HepG2 (cell line): ENCODE measurements around the gene JCAD. TPM values are rescaled to one million over a fixed set of nuclear protein-coding genes. Genes with fewer than 3 reads are reported as not detected.

ENCODE experiments used
- ATAC-seq: fragments of 200-7000 bp; cut with Tn5 transposase; 3 replicates; pipeline ENCODE4 v1.9.1; 2020; ENCODE audit warnings: mild to moderate bottlenecking, moderate library complexity
- BruUV-seq: library from RNA; stranded (reverse); fragments of 400-500 nt; replicated peaks from 2 replicates; lab custom pipeline; 2021; lab: Mats Ljungman, UMichigan
- CTCF ChIA-PET: fragments of 300-600 bp; formaldehyde crosslinking; extraction: SDS; loops from one replicate; lab custom pipeline; 2021; ENCODE audit warnings: low total read pairs, inconsistent platforms, low intra/inter-chr PET ratio; lab: Yijun Ruan, JAX
- POLR2A ChIA-PET: fragments of 350-600 bp; sonication (Branson Sonifier 250); formaldehyde crosslinking; loops from one replicate; lab custom pipeline; 2020; ENCODE audit warnings: antibody characterized with exemption, inconsistent platforms; lab: Yijun Ruan, JAX
- DNase-seq: peaks from one replicate; pipeline ENCODE4 v3.0.0-alpha.2; 2015; ENCODE audit warnings: low spot score
- FAIRE-seq: peaks from 3 replicates; lab custom pipeline; 2011; peaks lifted over from hg19 to GRCh38; lab: Jason Lieb, UNC
- H2AFZ ChIP-seq: one replicate; pipeline ENCODE4 v1.6.1; 2011; ENCODE audit warnings: low read length, inconsistent platforms
- H3K27ac ChIP-seq: fragments of 300-600 bp; 3 replicates; pipeline ENCODE4 v1.8.0; 2011; ENCODE audit warnings: mixed run types, mild to moderate bottlenecking, mixed read lengths, low read length, inconsistent platforms; ENCODE audit not compliant: insufficient read depth; ENCODE audit errors: extremely low read length
- H3K27me3 ChIP-seq, 2 experiments: fragments of 200-600 bp in 1 of 2; 2 replicates in 1 of 2; 3 replicates in 1 of 2; pipeline versions ENCODE4 v1.6.0 to v1.8.0; 2011; ENCODE audit warnings: low read length in 2 of 2, mild to moderate bottlenecking in 2 of 2, moderate library complexity in 2 of 2, inconsistent platforms in 1 of 2; ENCODE audit not compliant: insufficient read depth in 2 of 2, control insufficient read depth in 1 of 2
- H3K36me3 ChIP-seq, 2 experiments: fragments of 200-600 bp in 1 of 2; replicated peaks in 1 of 2; 2 replicates in 1 of 2; 3 replicates in 1 of 2; pipeline versions ENCODE4 v1.5.1 to v1.8.0; 2011; ENCODE audit warnings: low read length in 2 of 2, inconsistent platforms in 1 of 2; ENCODE audit not compliant: insufficient read depth in 2 of 2, control insufficient read depth in 1 of 2
- H3K4me1 ChIP-seq: 2 replicates; pipeline ENCODE4 v1.5.1; 2012; ENCODE audit warnings: low read length, inconsistent platforms; ENCODE audit not compliant: insufficient read depth
- H3K4me2 ChIP-seq: 2 replicates; pipeline ENCODE4 v1.6.0; 2011; ENCODE audit warnings: low read depth, low read length, inconsistent platforms
- H3K4me3 ChIP-seq, 3 experiments: fragments of 200-600 bp in 1 of 3; sonication (generic), shearing (Covaris generic) in 1 of 3; replicated peaks in 1 of 3; 2 replicates each; pipeline ENCODE4 v1.5.1; 2011 to 2016; ENCODE audit warnings: low read length in 3 of 3, inconsistent platforms in 2 of 3, low read depth in 2 of 3, mild to moderate bottlenecking in 2 of 3, control low read depth in 1 of 3, mixed read lengths in 1 of 3; ENCODE audit not compliant: insufficient read depth in 1 of 3
- H3K79me2 ChIP-seq: one replicate; pipeline ENCODE4 v1.6.1; 2011; ENCODE audit warnings: low read length, inconsistent platforms; ENCODE audit not compliant: insufficient read depth
- H3K9ac ChIP-seq: 2 replicates; pipeline ENCODE4 v1.6.0; 2011; ENCODE audit warnings: mild to moderate bottlenecking, low read depth, low read length, inconsistent platforms; ENCODE audit not compliant: insufficient read depth
- H3K9me3 ChIP-seq: 2 replicates; pipeline ENCODE4 v1.5.1; 2012; ENCODE audit warnings: mild to moderate bottlenecking, low read length
- H4K20me1 ChIP-seq: 2 replicates; pipeline ENCODE4 v1.6.0; 2011; ENCODE audit warnings: inconsistent platforms, mild to moderate bottlenecking, low read length, moderate library complexity; ENCODE audit not compliant: insufficient read depth
- ADNP ChIP-seq: sonication (generic); formaldehyde crosslinking; IDR thresholded peaks from 2 replicates; pipeline ENCODE4 v1.4.0; 2020; ENCODE audit warnings: missing genetic modification reagents
- DPF2 ChIP-seq: sonication (generic); formaldehyde crosslinking; IDR thresholded peaks from 2 replicates; pipeline ENCODE4 v1.4.0; 2020; ENCODE audit warnings: mild to moderate bottlenecking, low read depth, missing genetic modification reagents, borderline replicate concordance
- HNRNPH1 ChIP-seq: fragments of 200-400 bp; formaldehyde crosslinking; optimal IDR thresholded peaks from 2 replicates; pipeline ENCODE3; 2017; ENCODE audit warnings: mild to moderate bottlenecking, low read depth, low read length
- TBX2 ChIP-seq: sonication (generic); formaldehyde crosslinking; IDR thresholded peaks from 2 replicates; pipeline ENCODE4 v1.5.0; 2020; ENCODE audit warnings: missing genetic modification reagents, mild to moderate bottlenecking, borderline replicate concordance
- TMF1 ChIP-seq: sonication (generic); formaldehyde crosslinking; IDR thresholded peaks from 2 replicates; pipeline ENCODE4 v1.8.1; 2022; ENCODE audit warnings: low read depth, missing genetic modification reagents
- ZNF629 ChIP-seq: sonication (generic); formaldehyde crosslinking; conservative IDR thresholded peaks from 2 replicates; pipeline ENCODE4 v1.5.0; 2020; ENCODE audit warnings: missing genetic modification reagents
- ZNF7 ChIP-seq: IDR thresholded peaks from 2 replicates; pipeline ENCODE4 v1.6.1; 2016; ENCODE audit warnings: missing biosample characterization, missing genetic modification reagents
- WGBS: methylation state at CpG from one replicate; pipeline ENCODE4 v1.1.6; 2017; ENCODE audit warnings: low lambda C conversion rate; 5-methylcytosine and 5-hydroxymethylcytosine counted together
- in situ Hi-C: cut with HindIII; loops from 2 replicates; pipeline ENCODE4 v1.10.0; 2017; ENCODE audit warnings: low pct_unique_long_range_greater_than_20kb; ENCODE audit not compliant: extremely low pct_ligation_motif_present
- intact Hi-C: fragments of 100-400 bp; cut with micrococcal nuclease; formaldehyde crosslinking; loops from one replicate; pipeline ENCODE4 v1.10.0; 2022; ENCODE audit not compliant: unreplicated experiment
- polyA plus RNA-seq, 8 experiments: library from polyadenylated mRNA; depleted of rRNA in 3 of 8; stranded (reverse) in 7 of 8; unstranded in 1 of 8; fragments of >200 nt; fragmentation: Illumina TruSeq in 4 of 8; extraction: Trizol in 4 of 8; gene quantifications; 2 replicates each; pipeline versions ENCODE4 v1.2.1 to v1.2.3, GENCODE V29; 2011 to 2016; ENCODE audit warnings: low read depth in 4 of 8, missing spikeins in 1 of 8, mixed read lengths in 1 of 8; ENCODE audit not compliant: insufficient read depth in 1 of 8
- total RNA-seq, 5 experiments: library from RNA; depleted of rRNA; stranded (reverse); fragments of >200 nt; fragmentation: Illumina TruSeq; extraction: Trizol; gene quantifications; 2 replicates each; pipeline ENCODE4 v1.2.3, GENCODE V29; 2016; ENCODE audit warnings: low read depth in 1 of 5
- TF ChIP-seq, protein P1 (sequence below): sonication (generic); formaldehyde crosslinking; conservative IDR thresholded peaks from 2 replicates; pipeline ENCODE4 v1.8.0; 2022; ENCODE audit warnings: missing genetic modification reagents

JCAD gene
- total and polyA plus RNA-seq, 2 of the 13 experiments (the other 11 are each of a cell fraction or from before 2014, with no cell fraction given), result 0.04 to 0.08 TPM

GRCh38 chr10:30057894-30058556 is 1.4 kb downstream of the JCAD start:
- FAIRE-seq, result no peak

DNA sequence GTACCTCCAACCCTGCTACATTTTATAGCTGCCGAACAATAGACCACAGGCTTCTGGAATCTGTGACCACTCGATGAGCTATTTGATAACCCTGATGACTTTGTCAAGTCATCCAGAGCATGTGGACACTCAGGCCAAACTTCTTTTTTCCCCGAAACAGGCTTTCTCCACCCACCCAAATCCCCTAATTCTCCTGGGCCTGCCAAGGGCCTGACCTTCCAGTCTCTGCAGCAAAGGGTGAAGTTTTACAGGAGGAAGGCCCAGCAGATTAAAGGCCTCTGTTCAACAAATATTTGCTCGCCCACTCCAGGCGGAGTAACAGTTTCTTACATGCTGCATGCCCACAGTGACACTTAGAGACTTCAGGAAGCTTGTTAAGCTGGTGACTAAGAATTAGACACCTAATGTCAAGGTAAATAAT is 2.0 kb downstream of the JCAD start:
- 2% methylated on average over 5 of the region's 5 CpGs for WGBS
- H3K79me2 ChIP-seq, result no peaks in the 10 kb centered on the region
- in situ Hi-C loops, result no loop called here

More at GRCh38 chr10:30057894-30058556, 1.4 kb downstream of the JCAD start:
- POLR2A ChIA-PET, result no interaction called here
- WGBS, result 31% methylated on average over 12 of the region's 13 CpGs
- Histone ChIP-seq H3K36me3 (no peaks in the 10 kb centered on the region), H3K4me2 (0 out of 2 replicates have a peak overlapping the region, but pooled peaks have one; percentile 73), H4K20me1 (no peaks in the 10 kb centered on the region), H3K79me2 (no peaks in the 10 kb centered on the region), H3K4me3 (peak overlapping the region in 1 of 3 experiments; percentile 67; a peak in 1 of 6 replicates), H2AFZ (no peak overlapping the region), H3K27me3 (peaks cover 0 to 35% of the 10 kb centered on the region in 2 experiments; a peak in 2 of 5 replicates), H3K9ac (no peak overlapping the region), H3K9me3 (no peaks in the 10 kb centered on the region), H3K27ac (no peak overlapping the region), H3K4me1 (peaks cover 25% of the 10 kb centered on the region)
- DNase-seq (no peak), ATAC-seq (no peak; the same call in 2 of the 3 replicates)
- TF ChIP-seq, protein P1, sequence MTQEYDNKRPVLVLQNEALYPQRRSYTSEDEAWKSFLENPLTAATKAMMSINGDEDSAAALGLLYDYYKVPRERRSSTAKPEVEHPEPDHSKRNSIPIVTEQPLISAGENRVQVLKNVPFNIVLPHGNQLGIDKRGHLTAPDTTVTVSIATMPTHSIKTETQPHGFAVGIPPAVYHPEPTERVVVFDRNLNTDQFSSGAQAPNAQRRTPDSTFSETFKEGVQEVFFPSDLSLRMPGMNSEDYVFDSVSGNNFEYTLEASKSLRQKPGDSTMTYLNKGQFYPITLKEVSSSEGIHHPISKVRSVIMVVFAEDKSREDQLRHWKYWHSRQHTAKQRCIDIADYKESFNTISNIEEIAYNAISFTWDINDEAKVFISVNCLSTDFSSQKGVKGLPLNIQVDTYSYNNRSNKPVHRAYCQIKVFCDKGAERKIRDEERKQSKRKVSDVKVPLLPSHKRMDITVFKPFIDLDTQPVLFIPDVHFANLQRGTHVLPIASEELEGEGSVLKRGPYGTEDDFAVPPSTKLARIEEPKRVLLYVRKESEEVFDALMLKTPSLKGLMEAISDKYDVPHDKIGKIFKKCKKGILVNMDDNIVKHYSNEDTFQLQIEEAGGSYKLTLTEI (CRISPR knock-in tag), result no peak
- no peak for TF ChIP-seq TMF1
- no peak for TF ChIP-seq ZNF629 (CRISPR knock-in tag)
- no peak for TF ChIP-seq ADNP
- no peak for TF ChIP-seq DPF2
- no TSS peak for BruUV-seq
- CTCF ChIA-PET, result no interaction called here
- intact Hi-C loops (no loop called here), in situ Hi-C loops (no loop called here)

More for the DNA sequence above, 2.0 kb downstream of the JCAD start:
- H3K9ac ChIP-seq, result no peak overlapping the region
- no peak overlapping the region for H3K4me2 ChIP-seq
- FAIRE-seq, result peak; percentile 34
- H3K9me3 ChIP-seq, result no peaks in the 10 kb centered on the region
- ChIA-PET POLR2A (no interaction called here), CTCF (no interaction called here)
- intact Hi-C loops, result no loop called here
- no peak for DNase-seq
- H3K4me1 ChIP-seq, result peaks cover 25% of the 10 kb centered on the region
- BruUV-seq, result no TSS peak
- no peak overlapping the region for H2AFZ ChIP-seq
- no peak overlapping the region for H3K4me3 ChIP-seq
- H3K27me3 ChIP-seq, result peaks cover 0 to 32% of the 10 kb centered on the region in 2 experiments; a peak in 2 of 5 replicates
- H3K27ac ChIP-seq, result no peak overlapping the region
- no peaks in the 10 kb centered on the region for H3K36me3 ChIP-seq
- no peaks in the 10 kb centered on the region for H4K20me1 ChIP-seq
- no peak; the same call in 2 of the 3 replicates for ATAC-seq
- TF ChIP-seq ZNF7 (CRISPR knock-in tag), result 0 out of 2 replicates have a peak, but pooled peaks have one; percentile 50
- TF ChIP-seq HNRNPH1, result no peak
- TF ChIP-seq TBX2 (CRISPR knock-in tag), result 0 out of 2 replicates have a peak, but pooled peaks have one; percentile 23
